ENCODE results near the gene RPS6KA5. TPM values are rescaled to one million over a fixed set of nuclear protein-coding genes. Genes with fewer than 3 reads are reported as not detected.
A peak's percentile ranks its signal among the peaks of the same experiment; 100 is the strongest.

The RPS6KA5 gene
- total RNA-seq, 1 experiment from 2014 or later, result 24.2 TPM

GRCh38 chr14:90969531-90970166 is 90.8 kb downstream of the RPS6KA5 start (continued):
- TF ChIP-seq, protein P1, sequence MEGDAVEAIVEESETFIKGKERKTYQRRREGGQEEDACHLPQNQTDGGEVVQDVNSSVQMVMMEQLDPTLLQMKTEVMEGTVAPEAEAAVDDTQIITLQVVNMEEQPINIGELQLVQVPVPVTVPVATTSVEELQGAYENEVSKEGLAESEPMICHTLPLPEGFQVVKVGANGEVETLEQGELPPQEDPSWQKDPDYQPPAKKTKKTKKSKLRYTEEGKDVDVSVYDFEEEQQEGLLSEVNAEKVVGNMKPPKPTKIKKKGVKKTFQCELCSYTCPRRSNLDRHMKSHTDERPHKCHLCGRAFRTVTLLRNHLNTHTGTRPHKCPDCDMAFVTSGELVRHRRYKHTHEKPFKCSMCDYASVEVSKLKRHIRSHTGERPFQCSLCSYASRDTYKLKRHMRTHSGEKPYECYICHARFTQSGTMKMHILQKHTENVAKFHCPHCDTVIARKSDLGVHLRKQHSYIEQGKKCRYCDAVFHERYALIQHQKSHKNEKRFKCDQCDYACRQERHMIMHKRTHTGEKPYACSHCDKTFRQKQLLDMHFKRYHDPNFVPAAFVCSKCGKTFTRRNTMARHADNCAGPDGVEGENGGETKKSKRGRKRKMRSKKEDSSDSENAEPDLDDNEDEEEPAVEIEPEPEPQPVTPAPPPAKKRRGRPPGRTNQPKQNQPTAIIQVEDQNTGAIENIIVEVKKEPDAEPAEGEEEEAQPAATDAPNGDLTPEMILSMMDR (IDR thresholded peaks at IDR 0.05 in 2 of 3, conservative IDR thresholded peaks at IDR 0.05 in 1 of 3; ENCODE audit: borderline replicate concordance in 1 of 3, insufficient read depth in 1 of 3, low read depth in 2 of 3, low read length in 2 of 3), result no peak
- TF ChIP-seq SP1 (IDR thresholded peaks at IDR 0.05; ENCODE audit: low read depth), result no peak

- H3K36me3 ChIP-seq (ENCODE audit: control insufficient read depth in 1 of 2, insufficient read depth in 2 of 2, low read length in 2 of 2), result peaks cover 0 to 12% of the 10 kb centered on the region in 2 experiments; a peak in 2 of 4 replicates
- no peaks in the 10 kb centered on the region; the same call in 1 of the 2 replicates for H3K79me2 ChIP-seq (ENCODE audit: insufficient read depth, low read length)
- H3K27ac ChIP-seq (ENCODE audit: low read depth, low read length), result peak overlapping the region; percentile 86; the same call in 1 of the 2 replicates
- ATAC-seq, result no peak
- no peaks in the 10 kb centered on the region; a peak in 1 of 4 replicates for H3K9me3 ChIP-seq (ENCODE audit: control insufficient read depth in 1 of 2, insufficient read depth in 1 of 2, low read depth in 1 of 2, low read length in 2 of 2)
- TF ChIP-seq EGR1 (IDR thresholded peaks at IDR 0.05; ENCODE audit: low read depth), result no peak
- TF ChIP-seq SRF (IDR thresholded peaks at IDR 0.05; ENCODE audit: low read depth), result no peak
- TF ChIP-seq FOSL1 (IDR thresholded peaks at IDR 0.05; ENCODE audit: low read depth), result 0 out of 2 replicates have a peak, but pooled peaks have one; percentile 10
- no peak for TF ChIP-seq ZBTB33 (IDR thresholded peaks at IDR 0.05; ENCODE audit: extremely low read depth, insufficient replicate concordance, low read length)
- TF ChIP-seq JUND (IDR thresholded peaks at IDR 0.05), result no peak
- TF ChIP-seq CEBPB (IDR thresholded peaks at IDR 0.05; ENCODE audit: low read depth), result peak; percentile 44; the same call in 1 of the 2 replicates
- no peak for TF ChIP-seq RAD21 (IDR thresholded peaks at IDR 0.05; ENCODE audit: low read depth)
- TF ChIP-seq, protein P1 (IDR thresholded peaks at IDR 0.05 in 2 of 3, conservative IDR thresholded peaks at IDR 0.05 in 1 of 3; ENCODE audit: borderline replicate concordance in 1 of 3, insufficient read depth in 1 of 3, low read depth in 2 of 3, low read length in 2 of 3), result no peak
- no peak for TF ChIP-seq YY1 (IDR thresholded peaks at IDR 0.05; ENCODE audit: extremely low read depth, insufficient replicate concordance, low read depth, low read length)
- TF ChIP-seq SP1 (IDR thresholded peaks at IDR 0.05; ENCODE audit: low read depth), result 0 out of 2 replicates have a peak, but pooled peaks have one; percentile 17
- no peak for TF ChIP-seq EZH2phosphoT487 (IDR thresholded peaks at IDR 0.05; ENCODE audit: borderline replicate concordance)
- TF ChIP-seq CBX3 (IDR thresholded peaks at IDR 0.05; ENCODE audit: low read depth), result peak; percentile 77
- no peak for TF ChIP-seq ELF1 (IDR thresholded peaks at IDR 0.05; ENCODE audit: borderline replicate concordance, low read depth)
- TF ChIP-seq TCF7L2 (IDR thresholded peaks at IDR 0.05; ENCODE audit: borderline replicate concordance, extremely low read depth, insufficient read depth, insufficient read length), result no peak
- TF ChIP-seq MAX (IDR thresholded peaks at IDR 0.05), result 0 out of 2 replicates have a peak, but pooled peaks have one; percentile 20
- no peak for TF ChIP-seq POLR2AphosphoS5 (IDR thresholded peaks at IDR 0.05; ENCODE audit: low read depth, low read length)
- peak overlapping the region; percentile 61 for H3K4me2 ChIP-seq (ENCODE audit: low read length)
- CTCF ChIA-PET, result no interaction called here
- no peak for DNase-seq (ENCODE audit: low read depth, low spot score)
- POLR2A ChIA-PET, result no interaction called here
- H3K4me3 ChIP-seq (replicated peaks in 1 of 2; ENCODE audit: low read depth in 1 of 2, low read length in 2 of 2), result no peak overlapping the region
- RAD21 ChIA-PET (ENCODE audit: low non-redundant PET in 1 of 2, low total read pairs in 2 of 2, uncharacterized antibody in 2 of 2, unreplicated experiment in 2 of 2), result no interaction called here
- intact Hi-C loops (cut with micrococcal nuclease), result loop anchor here (2.0 kb wide), 1 partner anchor 93 kb away; the partner anchor contains the start of gene RPS6KA5
- peaks cover 37 to 71% of the 10 kb centered on the region in 2 experiments for H3K4me1 ChIP-seq (ENCODE audit: control insufficient read depth in 1 of 2, insufficient read depth in 2 of 2, low read length in 2 of 2)
- H2AFZ ChIP-seq (ENCODE audit: low read depth, low read length, poor library complexity, severe bottlenecking), result no peak overlapping the region
- BruUV-seq (replicated peaks), result no TSS peak
- no peaks in the 10 kb centered on the region for H3K9me2 ChIP-seq (ENCODE audit: insufficient read depth)
- no peaks in the 10 kb centered on the region for H4K20me1 ChIP-seq (ENCODE audit: insufficient read depth)
- H3K27me3 ChIP-seq (ENCODE audit: insufficient read depth, low read length), result no peaks in the 10 kb centered on the region
- no peak overlapping the region for H3K9ac ChIP-seq (ENCODE audit: low read length)
Measured at GRCh38 chr14:90968025-90968424, 92.4 kb downstream of the RPS6KA5 start.

Data from HCT116 (cell line).